IPS-NIHi11 (cell line): ENCODE data around the gene LRRC49.
"Not testable (repeated sequence)": the region's sequence is repeated elsewhere in the genome, so short reads cannot be mapped to it uniquely, and the experiment has no call there.

Experiments
- DNase-seq: peaks from one replicate; pipeline ENCODE4 v3.0.0; 2012; ENCODE audit warnings: mixed read lengths, low spot score

Gene LRRC49

GRCh38 chr15:70922119-70922518 is 29.5 kb downstream of the LRRC49 start:
- no peak for DNase-seq

GRCh38 chr15:70923311-70924080 is 30.9 kb downstream of the LRRC49 start:
- DNase-seq, result no peak

GRCh38 chr15:70926914-70927313 is 34.3 kb downstream of the LRRC49 start:
- not testable (repeated sequence) for DNase-seq

- DNase-seq, result no peak
Measured at GRCh38 chr15:70931821-70932220, 39.2 kb downstream of the LRRC49 start.

GRCh38 chr15:70932397-70932796 is 39.8 kb downstream of the LRRC49 start:
- DNase-seq, result no peak

- no peak for DNase-seq
Measured at GRCh38 chr15:70933411-70933810, 40.8 kb downstream of the LRRC49 start.

GRCh38 chr15:70935631-70936030 is 43.0 kb downstream of the LRRC49 start:
- DNase-seq, result peak; percentile 14

- no peak for DNase-seq
Measured at GRCh38 chr15:70936326-70936725, 43.7 kb downstream of the LRRC49 start.

- not testable (repeated sequence) for DNase-seq
Measured at GRCh38 chr15:70943285-70943684, 50.7 kb downstream of the LRRC49 start.

- no peak for DNase-seq
Measured at GRCh38 chr15:70947351-70948335, 55.0 kb downstream of the LRRC49 start.

- no peak for DNase-seq
Measured at GRCh38 chr15:70950953-70951352, 58.3 kb downstream of the LRRC49 start.

GRCh38 chr15:70954171-70954570 is 61.5 kb downstream of the LRRC49 start:
- no peak for DNase-seq

- no peak for DNase-seq
Measured at GRCh38 chr15:70954733-70955132, 62.1 kb downstream of the LRRC49 start.

- no peak for DNase-seq
Measured at GRCh38 chr15:70955151-70955550, 62.5 kb downstream of the LRRC49 start.

GRCh38 chr15:70956201-70956995 is 63.8 kb downstream of the LRRC49 start:
- DNase-seq, result no peak

GRCh38 chr15:70962084-70962483 is 69.5 kb downstream of the LRRC49 start:
- DNase-seq, result no peak

- no peak for DNase-seq
Measured at GRCh38 chr15:70963199-70963598, 70.6 kb downstream of the LRRC49 start.

GRCh38 chr15:70964058-70964457 is 71.4 kb downstream of the LRRC49 start:
- no peak for DNase-seq

GRCh38 chr15:70964686-70965085 is 72.1 kb downstream of the LRRC49 start:
- DNase-seq, result no peak

GRCh38 chr15:70967646-70968045 is 75.0 kb downstream of the LRRC49 start:
- DNase-seq, result no peak

GRCh38 chr15:70974004-70974832 is 81.6 kb downstream of the LRRC49 start:
- peak; percentile 10 for DNase-seq
